HCT116 (cell line): Measurements from ENCODE around the gene APPL2. TPM values are rescaled to one million over a fixed set of nuclear protein-coding genes. Genes with fewer than 3 reads are reported as not detected.
"Not testable (repeated sequence)": the region's sequence is repeated elsewhere in the genome, so short reads cannot be mapped to it uniquely, and the experiment has no call there.

Experiments used
- ATAC-seq: fragments of 200-7000 bp; cut with Tn5 transposase; 2 replicates; pipeline ENCODE4 v1.9.1; 2020; ENCODE audit warnings: mild to moderate bottlenecking, moderate library complexity
- BruUV-seq: library from RNA; stranded (reverse); fragments of 400-500 nt; replicated peaks from 2 replicates; lab custom pipeline; 2021; lab: Mats Ljungman, UMichigan
- CTCF ChIA-PET: fragments of 300-600 bp; sonication (Branson Sonifier 250); formaldehyde crosslinking; loops from one replicate; lab custom pipeline; 2021; ENCODE audit warnings: antibody characterized with exemption; lab: Charles Lee
- POLR2A ChIA-PET: fragments of 300-600, 350-600 bp; sonication (Branson Sonifier 250); formaldehyde crosslinking; loops from one replicate; lab custom pipeline; 2021; ENCODE audit warnings: antibody characterized with exemption; lab: Charles Lee
- RAD21 ChIA-PET, 2 experiments: fragments of 300-600 bp; sonication (Branson Sonifier 250); formaldehyde crosslinking; loops; one replicate each; lab custom pipeline; 2023; ENCODE audit warnings: low total read pairs in 2 of 2; ENCODE audit not compliant: uncharacterized antibody in 2 of 2, unreplicated experiment in 2 of 2, low non-redundant PET in 1 of 2; lab: Charles Lee
- DNase-seq: peaks from one replicate; pipeline ENCODE4 v3.0.0-alpha.2; 2010; ENCODE audit warnings: low read depth, low spot score
- H2AFZ ChIP-seq: fragments of 200-600 bp; shearing (Covaris generic), sonication (generic); 2 replicates; pipeline ENCODE4 v1.6.1; 2017; ENCODE audit warnings: low read depth, mixed run types, mixed read lengths, antibody characterized with exemption, low read length; ENCODE audit not compliant: poor library complexity, severe bottlenecking
- H3K27ac ChIP-seq: 2 replicates; pipeline ENCODE4 v1.5.1; 2012; ENCODE audit warnings: low read depth, low read length
- H3K27me3 ChIP-seq: fragments of 200-600 bp; sonication (generic); 2 replicates; pipeline ENCODE4 v1.6.1; 2016; ENCODE audit warnings: mixed run types, low read length, mixed read lengths; ENCODE audit not compliant: insufficient read depth
- H3K36me3 ChIP-seq, 2 experiments: fragments of 200-500 bp in 1 of 2; fragments of 200-600 bp in 1 of 2; sonication (Bioruptor generic) in 1 of 2; sonication (generic) in 1 of 2; 2 replicates each; pipeline versions ENCODE4 v1.5.1 to v1.6.1; 2014 to 2016; ENCODE audit warnings: low read length in 2 of 2, inconsistent platforms in 1 of 2, mixed read lengths in 1 of 2, mixed run types in 1 of 2; ENCODE audit not compliant: insufficient read depth in 2 of 2, control insufficient read depth in 1 of 2
- H3K4me1 ChIP-seq, 2 experiments: fragments of 200-600 bp in 1 of 2; sonication (generic) in 1 of 2; 2 replicates each; pipeline versions ENCODE4 v1.5.1 to v1.6.1; 2012 to 2017; ENCODE audit warnings: low read length in 2 of 2, inconsistent platforms in 1 of 2, mild to moderate bottlenecking in 1 of 2, mixed read lengths in 1 of 2, mixed run types in 1 of 2, moderate library complexity in 1 of 2; ENCODE audit not compliant: insufficient read depth in 2 of 2, control insufficient read depth in 1 of 2
- H3K4me2 ChIP-seq: fragments of 200-600 bp; sonication (generic); 2 replicates; pipeline ENCODE4 v1.6.1; 2017; ENCODE audit warnings: mixed run types, low read length, mixed read lengths
- H3K4me3 ChIP-seq, 2 experiments: fragments of 200-600 bp in 1 of 2; sonication (generic) in 1 of 2; replicated peaks in 1 of 2; 2 replicates each; pipeline ENCODE4 v1.5.1; 2011 to 2016; ENCODE audit warnings: low read length in 2 of 2, control low read depth in 1 of 2, low read depth in 1 of 2, mild to moderate bottlenecking in 1 of 2, mixed read lengths in 1 of 2, mixed run types in 1 of 2
- H3K79me2 ChIP-seq: fragments of 200-600 bp; sonication (generic); 2 replicates; pipeline ENCODE4 v1.6.1; 2017; ENCODE audit warnings: mild to moderate bottlenecking, mixed run types, low read length, moderate library complexity, mixed read lengths; ENCODE audit not compliant: insufficient read depth
- H3K9ac ChIP-seq: fragments of 200-600 bp; sonication (generic); 2 replicates; pipeline ENCODE4 v1.6.1; 2016; ENCODE audit warnings: low read length, mixed read lengths
- H3K9me2 ChIP-seq: fragments of 200-600 bp; sonication (generic), shearing (Covaris generic); 2 replicates; pipeline ENCODE4 v1.6.1; 2017; ENCODE audit warnings: mixed run types, mild to moderate bottlenecking, moderate library complexity; ENCODE audit not compliant: insufficient read depth
- H3K9me3 ChIP-seq, 2 experiments: fragments of 200-500 bp in 1 of 2; fragments of 200-600 bp in 1 of 2; sonication (Bioruptor generic) in 1 of 2; sonication (generic) in 1 of 2; 2 replicates each; pipeline ENCODE4 v1.6.1; 2014 to 2017; ENCODE audit warnings: low read length in 2 of 2, mixed read lengths in 2 of 2, inconsistent platforms in 1 of 2, low read depth in 1 of 2, mild to moderate bottlenecking in 1 of 2, mixed run types in 1 of 2, moderate library complexity in 1 of 2; ENCODE audit not compliant: control insufficient read depth in 1 of 2, insufficient read depth in 1 of 2
- H4K20me1 ChIP-seq: fragments of 200-600 bp; sonication (generic), shearing (Covaris generic); 2 replicates; pipeline ENCODE4 v1.6.1; 2017; ENCODE audit warnings: mixed run types, mild to moderate bottlenecking, moderate library complexity; ENCODE audit not compliant: insufficient read depth
- CTCF ChIP-seq, 3 experiments: fragments of 200-600 bp in 1 of 3; sonication (generic) in 1 of 3; IDR thresholded peaks in 2 of 3; conservative IDR thresholded peaks in 1 of 3; 2 replicates each; pipeline ENCODE4 v1.5.1; 2012 to 2017; ENCODE audit warnings: low read depth in 2 of 3, low read length in 2 of 3, antibody characterized with exemption in 1 of 3, borderline replicate concordance in 1 of 3, control low read depth in 1 of 3, mild to moderate bottlenecking in 1 of 3, mixed read lengths in 1 of 3, mixed run types in 1 of 3, moderate library complexity in 1 of 3; ENCODE audit not compliant: insufficient read depth in 1 of 3
- JUND ChIP-seq: IDR thresholded peaks from 2 replicates; pipeline ENCODE4 v1.6.1; 2012
- POLR2A ChIP-seq: IDR thresholded peaks from 2 replicates; pipeline ENCODE4 v1.7.0; 2011; ENCODE audit warnings: borderline replicate concordance; ENCODE audit not compliant: insufficient read depth, insufficient read length; ENCODE audit errors: extremely low read depth
- POLR2AphosphoS5 ChIP-seq: IDR thresholded peaks from 2 replicates; pipeline ENCODE4 v1.6.1; 2011; ENCODE audit warnings: mild to moderate bottlenecking, low read depth, low read length, moderate library complexity
- SP1 ChIP-seq: IDR thresholded peaks from 2 replicates; pipeline ENCODE4 v1.6.1; 2012; ENCODE audit warnings: low read depth
- SRF ChIP-seq: IDR thresholded peaks from 2 replicates; pipeline ENCODE4 v1.6.1; 2012; ENCODE audit warnings: low read depth
- intact Hi-C: fragments of 100-400 bp; cut with micrococcal nuclease; formaldehyde crosslinking; loops from 2 replicates; pipeline ENCODE4 v1.10.0; 2022
- total RNA-seq: library from RNA; stranded (reverse); gene quantifications from one replicate; pipeline ENCODE4 v1.2.1, GENCODE V29; 2021; ENCODE audit not compliant: unreplicated experiment

APPL2 gene
- total RNA-seq, 1 experiment from 2014 or later = 22.6 TPM

- ATAC-seq, H3K9me3 ChIP-seq, H3K79me2 ChIP-seq, H3K4me3 ChIP-seq, H3K27ac ChIP-seq, H3K9me2 ChIP-seq, CTCF ChIA-PET, POLR2A ChIA-PET, DNase-seq, H3K4me2 ChIP-seq, H4K20me1 ChIP-seq, H3K27me3 ChIP-seq, RAD21 ChIA-PET, H3K36me3 ChIP-seq, H3K9ac ChIP-seq, H2AFZ ChIP-seq, intact Hi-C loops, BruUV-seq: not testable (repeated sequence)
- H3K4me1 ChIP-seq = peaks cover 8 to 32% of the 10 kb centered on the region in 2 experiments
These were observed 20.5 kb upstream of the APPL2 start for GRCh38 chr12:105256431-105256830.

GRCh38 chr12:105256011-105256410 lies 20.0 kb upstream of the APPL2 start:
- no peaks in the 10 kb centered on the region for H3K27me3 ChIP-seq
- H2AFZ ChIP-seq = no peak overlapping the region
- DNase-seq = no peak
- intact Hi-C loops = no loop called here
- TF ChIP-seq SRF (no peak), POLR2A (no peak), SP1 (no peak), CTCF (IDR thresholded peaks at IDR 0.05 in 2 of 3, conservative IDR thresholded peaks at IDR 0.05 in 1 of 3; ENCODE audit: borderline replicate concordance in 1 of 3, insufficient read depth in 1 of 3, low read depth in 2 of 3, low read length in 2 of 3) (no peak), POLR2AphosphoS5 (no peak), JUND (no peak)
- BruUV-seq = no TSS peak
- no peak overlapping the region for H3K4me3 ChIP-seq
- ChIA-PET CTCF (no interaction called here), RAD21 (no interaction called here), POLR2A (no interaction called here)
- no peaks in the 10 kb centered on the region for H3K9me2 ChIP-seq
- no peak overlapping the region for H3K4me2 ChIP-seq
- H3K9me3 ChIP-seq = no peaks in the 10 kb centered on the region
- no peak for ATAC-seq
- no peaks in the 10 kb centered on the region for H3K36me3 ChIP-seq
- H3K27ac ChIP-seq = no peak overlapping the region
- no peaks in the 10 kb centered on the region for H3K79me2 ChIP-seq
- no peak overlapping the region for H3K9ac ChIP-seq
- peaks cover 8 to 32% of the 10 kb centered on the region in 2 experiments for H3K4me1 ChIP-seq
- H4K20me1 ChIP-seq = no peaks in the 10 kb centered on the region
